GM19239 (cell line): ENCODE measurements around the gene CTIF.

ENCODE experiments used
- DNase-seq: peaks from one replicate; pipeline ENCODE4 v3.0.0; 2011; ENCODE audit warnings: low spot score; ENCODE audit not compliant: insufficient read length
- FAIRE-seq: peaks from 2 replicates; lab custom pipeline; 2011; peaks lifted over from hg19 to GRCh38; lab: Jason Lieb, UNC

CTIF gene

DNA sequence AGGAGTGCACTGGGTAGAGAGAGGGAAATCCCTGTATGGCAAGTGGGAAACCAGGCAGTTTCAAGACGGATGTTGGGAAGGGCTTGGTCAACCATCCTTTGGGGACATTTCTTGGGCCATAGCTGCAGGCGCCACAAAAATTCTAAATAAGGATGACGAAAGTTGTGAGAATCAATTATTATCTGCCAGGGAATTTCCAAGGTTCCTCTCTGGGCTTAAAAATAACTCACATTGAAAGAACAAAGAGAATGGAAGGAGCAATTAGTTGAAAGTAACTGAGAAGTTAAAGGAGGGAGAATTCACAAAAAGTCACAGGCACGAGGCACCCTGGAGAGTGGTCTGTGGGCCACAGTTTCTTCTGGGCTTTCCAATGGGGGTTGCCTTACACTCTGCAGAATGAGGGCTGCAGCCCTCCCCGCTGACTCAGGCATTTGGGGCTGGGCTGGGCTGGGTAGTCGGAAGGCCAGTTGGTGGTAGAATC lies 216.2 kb downstream of the CTIF start:
- peak; percentile 26 for FAIRE-seq
- no peak for DNase-seq

DNA sequence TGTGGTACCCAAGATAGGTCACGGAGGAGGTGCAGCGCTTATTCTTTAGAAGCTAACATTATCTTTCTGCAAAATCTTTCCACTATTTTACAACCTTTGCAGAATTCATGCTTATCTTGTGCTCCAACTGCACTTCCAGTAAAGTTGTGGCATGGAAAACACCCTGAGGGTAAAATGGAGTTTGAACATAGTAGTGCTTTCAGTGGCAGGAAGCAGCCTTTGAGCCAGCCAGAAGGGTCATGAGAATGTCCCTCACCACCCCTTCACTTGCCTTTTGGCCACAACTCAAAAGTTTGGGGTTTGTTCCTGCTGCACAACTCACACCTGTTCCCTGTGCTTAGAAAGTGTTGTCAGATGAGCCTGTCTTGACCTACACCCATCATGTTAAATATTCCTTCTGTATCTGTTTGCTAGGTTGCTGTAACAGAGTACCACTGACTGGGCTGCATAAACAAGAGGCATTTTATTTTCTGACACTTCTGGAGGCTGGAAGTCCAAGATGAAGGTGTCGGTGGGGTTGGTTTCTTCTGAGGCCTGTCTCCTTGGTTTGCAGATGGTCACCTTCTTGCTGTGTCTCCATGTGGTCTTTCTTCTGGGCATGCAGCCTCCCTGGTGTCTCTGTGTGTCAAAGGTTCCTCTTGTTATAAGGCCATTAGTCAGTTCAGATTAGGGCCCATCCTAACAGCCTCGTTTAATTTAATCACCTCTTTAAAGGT lies 217.8 kb downstream of the CTIF start:
- FAIRE-seq (no peak), DNase-seq (no peak)

DNA sequence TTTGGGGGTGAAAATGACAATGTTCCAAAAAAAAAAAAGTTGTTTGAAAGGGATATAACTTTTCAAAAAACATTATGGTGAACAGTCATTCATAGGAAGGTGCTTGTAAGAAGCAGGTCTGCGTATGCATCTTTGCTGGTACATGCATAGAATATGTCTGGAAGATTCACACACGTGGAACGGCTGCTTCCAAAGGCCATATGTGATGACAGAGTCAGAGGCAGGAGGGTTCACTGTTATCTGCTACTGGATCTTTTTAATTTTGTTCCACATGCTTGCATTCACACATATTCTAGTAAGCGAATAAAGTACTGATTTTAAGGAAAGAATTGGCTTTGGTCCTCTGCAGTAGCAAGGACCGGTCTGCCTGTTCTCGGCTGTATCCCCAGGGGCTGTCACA lies 218.5 kb downstream of the CTIF start:
- DNase-seq = no peak
- no peak for FAIRE-seq

DNA sequence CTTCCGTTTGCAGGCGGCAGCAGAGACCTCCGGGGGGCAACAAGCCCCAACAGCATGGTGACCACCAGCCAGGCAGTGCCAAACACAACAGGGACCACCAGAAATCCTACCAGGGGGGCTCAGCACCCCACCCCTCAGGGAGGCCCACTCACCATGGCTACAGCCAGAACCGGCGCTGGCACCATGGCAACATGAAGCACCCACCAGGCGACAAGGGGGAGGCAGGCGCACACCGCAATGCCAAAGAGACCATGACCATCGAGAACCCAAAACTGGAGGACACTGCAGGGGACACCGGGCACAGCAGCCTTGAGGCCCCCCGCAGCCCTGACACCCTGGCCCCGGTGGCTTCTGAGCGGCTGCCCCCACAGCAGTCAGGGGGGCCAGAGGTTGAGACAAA lies 219.1 kb downstream of the CTIF start:
- DNase-seq (no peak), FAIRE-seq (no peak)

DNA sequence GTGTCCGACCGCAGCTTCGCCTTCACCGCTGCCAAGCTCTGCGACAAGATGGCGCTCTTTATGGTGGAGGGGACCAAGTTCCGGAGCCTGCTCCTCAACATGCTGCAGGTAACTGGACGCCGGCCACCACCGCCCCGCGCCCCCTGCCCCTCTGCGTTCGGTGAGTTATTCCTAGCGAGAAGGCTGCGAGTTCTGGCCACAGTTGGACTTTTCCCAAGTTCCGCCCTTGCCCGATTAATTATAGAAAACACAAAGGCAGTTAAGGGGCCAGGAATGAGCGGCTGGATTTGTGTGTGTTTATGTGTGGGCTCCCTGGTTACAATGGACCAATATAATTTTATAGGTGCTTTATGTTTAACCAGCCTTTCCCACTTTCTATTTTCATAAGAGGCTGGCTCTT lies 222.8 kb downstream of the CTIF start:
- no peak for DNase-seq
- FAIRE-seq = no peak

DNA sequence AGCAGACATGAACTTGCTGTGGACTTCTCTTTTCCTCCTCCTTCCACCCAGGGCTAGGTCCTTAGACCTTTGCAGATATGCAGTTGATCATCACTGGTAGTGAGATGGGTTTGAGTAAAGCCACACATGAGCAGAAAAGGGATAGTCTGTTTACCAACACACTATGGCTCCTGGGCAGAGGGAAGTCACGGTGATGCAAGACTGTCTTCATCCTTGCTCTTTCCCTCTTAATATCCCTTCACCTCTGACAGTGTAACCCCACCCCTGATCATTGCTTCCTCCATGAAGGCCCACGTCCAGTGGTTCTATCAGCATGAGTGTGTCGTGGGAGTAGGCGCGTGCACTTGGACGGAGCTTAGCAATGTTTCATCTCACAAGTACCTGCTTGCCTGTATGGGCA lies 223.2 kb downstream of the CTIF start:
- FAIRE-seq = no peak

DNA sequence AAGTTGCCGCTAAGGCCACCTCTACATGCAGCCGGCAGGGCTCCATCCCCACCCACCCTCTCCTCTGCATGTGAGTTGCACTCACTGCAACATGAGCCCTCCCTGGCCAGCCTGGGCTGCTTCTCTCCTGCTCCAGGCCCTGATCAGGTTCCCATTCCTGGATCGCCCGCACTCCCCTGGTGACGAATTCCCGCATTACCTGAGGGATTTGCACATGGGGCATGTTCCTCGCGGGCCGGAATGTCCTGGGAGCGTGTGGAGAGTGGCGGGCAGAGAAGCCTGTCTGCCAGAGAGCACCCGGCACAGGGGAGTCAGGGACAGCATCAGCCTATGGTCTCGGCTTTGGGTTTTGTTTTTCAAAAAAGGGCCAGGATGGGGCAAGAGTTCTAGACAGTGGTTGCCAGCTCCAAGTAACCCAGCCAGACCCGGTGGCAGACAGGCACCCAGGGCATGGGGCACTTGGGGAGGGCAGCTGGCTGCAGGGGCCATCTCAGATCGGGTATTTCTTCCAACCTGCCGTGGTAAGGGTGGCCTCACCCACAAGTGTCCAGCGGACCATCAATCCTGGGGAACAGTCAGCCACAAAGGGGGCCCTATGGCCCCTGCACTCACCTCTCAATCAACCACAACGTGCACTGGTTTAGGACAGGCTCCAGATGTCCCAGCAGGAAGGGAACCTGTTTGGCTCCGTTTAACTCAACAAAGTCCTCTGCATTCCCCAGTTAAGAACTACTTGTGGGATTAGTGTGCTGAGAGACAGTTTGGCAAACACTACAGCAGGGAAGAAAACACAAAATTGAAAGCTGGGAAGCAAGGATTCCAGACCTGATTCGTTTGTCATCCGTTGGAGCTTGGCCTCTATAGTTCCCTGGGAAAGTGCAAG lies 224.2 kb downstream of the CTIF start:
- DNase-seq (no peak), FAIRE-seq (no peak)

More for the DNA sequence above, 223.2 kb downstream of the CTIF start:
- DNase-seq = no peak

DNA sequence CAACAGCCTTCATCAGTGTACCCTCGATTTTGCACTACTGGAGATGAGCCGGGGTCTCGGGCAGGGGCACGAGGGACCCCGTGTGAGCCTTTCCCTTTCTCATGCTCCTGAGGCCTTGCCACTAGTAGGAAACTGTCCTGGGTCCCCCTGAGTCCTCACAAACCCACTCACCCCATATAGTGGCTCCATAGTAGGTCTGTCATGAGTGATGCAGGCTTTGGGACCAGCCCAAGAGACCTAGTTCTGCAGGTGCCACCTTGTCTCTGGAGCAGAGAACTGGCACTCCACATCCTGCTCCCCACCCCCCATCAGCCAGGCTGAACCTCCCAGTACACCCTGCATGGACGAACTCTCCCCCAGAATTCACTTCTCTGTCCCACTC lies 224.9 kb downstream of the CTIF start:
- DNase-seq (no peak), FAIRE-seq (no peak)

DNA sequence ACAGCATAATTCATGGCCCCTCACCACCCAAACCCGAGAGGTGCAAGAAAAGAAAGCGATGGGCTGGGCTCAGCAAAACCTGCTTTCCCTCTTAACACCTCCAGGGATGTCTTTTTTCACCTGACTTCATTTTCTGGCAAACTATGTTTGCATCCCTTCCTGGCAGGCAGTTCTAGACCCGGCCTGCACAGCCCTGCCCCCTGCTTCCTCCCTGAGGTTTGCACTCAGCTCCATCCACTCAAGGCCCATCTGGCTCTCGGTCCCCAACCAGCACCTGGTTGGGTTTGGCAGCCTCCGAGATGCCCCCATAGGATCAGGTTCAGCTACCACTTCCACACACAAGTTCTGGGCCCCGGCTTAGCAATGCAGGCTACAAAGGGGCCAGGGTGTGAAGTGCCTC lies 226.2 kb downstream of the CTIF start:
- no peak for FAIRE-seq
- no peak for DNase-seq

DNA sequence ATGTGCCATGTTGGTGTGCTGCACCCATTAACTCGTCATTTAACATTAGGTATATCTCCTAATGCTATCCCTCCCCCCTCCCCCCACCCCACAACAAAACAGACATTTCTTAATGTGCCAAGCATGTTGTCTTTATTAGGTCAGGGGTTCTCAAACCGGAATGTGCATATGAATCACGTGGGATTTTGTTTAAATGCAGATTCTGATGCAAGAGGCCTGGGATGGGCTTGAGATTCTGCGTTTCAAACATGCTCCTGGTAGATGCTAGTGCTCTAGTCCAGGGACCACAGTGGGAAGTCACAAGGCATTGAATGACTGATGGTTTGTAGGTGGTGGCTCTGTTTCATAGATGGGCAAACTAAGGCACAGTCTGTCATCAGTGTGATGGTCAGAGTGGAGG lies 227.2 kb downstream of the CTIF start:
- no peak for FAIRE-seq

DNA sequence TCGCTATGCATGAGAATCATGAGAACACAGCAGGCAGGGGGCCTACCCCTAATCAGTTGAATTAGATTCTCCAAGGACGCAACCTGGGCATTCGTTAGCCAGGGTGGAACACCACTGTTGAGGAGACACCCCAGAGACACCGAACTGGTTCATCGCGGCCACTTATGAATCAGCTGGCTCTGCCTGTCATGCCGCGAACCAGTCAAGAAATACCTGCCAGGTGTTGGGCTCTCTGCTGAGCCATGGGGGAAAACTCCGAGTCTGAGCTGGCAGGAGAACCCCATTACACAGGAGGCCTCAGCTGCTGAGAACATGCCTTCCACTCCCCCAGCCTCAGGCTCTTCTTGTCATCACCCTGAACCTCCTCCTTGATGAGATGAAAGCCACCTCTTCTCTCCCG lies 227.7 kb downstream of the CTIF start:
- DNase-seq (no peak), FAIRE-seq (no peak)

More for the DNA sequence above, 227.2 kb downstream of the CTIF start:
- no peak for DNase-seq

DNA sequence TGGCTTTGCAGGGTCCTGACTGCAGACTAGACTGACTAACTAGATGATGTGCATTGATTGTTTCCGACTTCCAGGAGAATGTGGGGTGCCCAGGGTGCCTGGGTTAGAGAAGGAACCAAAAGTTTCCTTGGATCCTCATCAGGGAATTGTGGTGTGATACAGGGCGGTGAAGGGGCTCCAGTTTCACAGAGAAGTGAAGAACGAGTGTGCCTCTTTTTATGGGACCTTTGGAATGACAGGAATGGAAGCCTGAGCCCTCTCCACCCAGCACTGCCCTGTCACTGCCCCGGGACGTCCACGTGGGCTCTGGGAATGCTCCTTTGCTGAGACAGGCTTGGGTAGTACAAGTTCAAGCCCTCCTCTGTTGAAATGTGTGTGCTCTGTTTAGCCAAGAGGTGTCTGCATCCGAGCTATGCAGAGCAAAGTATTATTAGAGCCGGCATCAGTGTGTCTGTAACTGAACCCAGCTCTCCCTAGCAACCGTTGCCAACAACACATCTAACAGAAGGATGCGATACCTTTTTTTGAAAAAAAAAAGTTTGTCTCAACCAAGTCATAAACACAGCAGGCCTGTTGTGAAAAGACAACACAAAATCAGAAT lies 228.4 kb downstream of the CTIF start:
- FAIRE-seq = no peak

DNA sequence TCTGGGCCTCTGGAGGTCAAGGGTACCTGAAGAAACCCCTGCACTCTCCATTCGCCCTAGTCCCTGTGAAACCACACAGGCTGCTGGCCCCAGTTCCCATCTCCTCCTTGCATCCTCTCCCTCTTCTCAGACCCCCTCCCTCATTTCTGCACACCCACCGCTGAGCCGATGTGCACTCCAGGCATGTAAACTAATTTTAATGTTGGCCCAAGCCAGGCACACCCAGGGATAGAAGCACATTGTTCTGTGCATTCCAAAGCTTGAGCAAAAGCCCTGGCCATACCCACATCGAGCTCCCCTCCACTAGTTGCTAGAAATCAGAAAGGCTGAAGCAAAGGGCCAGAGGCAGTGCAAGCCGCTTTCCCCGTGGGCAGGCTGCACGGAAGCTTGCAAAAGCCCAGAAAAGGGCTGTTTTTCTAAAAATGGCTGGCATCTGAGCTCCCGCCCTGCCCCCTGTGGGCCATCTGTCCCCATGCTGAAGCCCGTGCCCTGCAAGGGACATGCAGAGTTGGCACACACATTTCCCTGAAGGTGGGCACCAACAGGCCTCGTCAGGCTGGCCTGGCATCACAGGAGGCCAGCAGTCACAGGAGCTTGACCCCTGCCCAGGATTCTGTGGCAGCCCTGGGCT lies 230.3 kb downstream of the CTIF start:
- FAIRE-seq (no peak), DNase-seq (no peak)

More for the DNA sequence above, 228.4 kb downstream of the CTIF start:
- DNase-seq = no peak

DNA sequence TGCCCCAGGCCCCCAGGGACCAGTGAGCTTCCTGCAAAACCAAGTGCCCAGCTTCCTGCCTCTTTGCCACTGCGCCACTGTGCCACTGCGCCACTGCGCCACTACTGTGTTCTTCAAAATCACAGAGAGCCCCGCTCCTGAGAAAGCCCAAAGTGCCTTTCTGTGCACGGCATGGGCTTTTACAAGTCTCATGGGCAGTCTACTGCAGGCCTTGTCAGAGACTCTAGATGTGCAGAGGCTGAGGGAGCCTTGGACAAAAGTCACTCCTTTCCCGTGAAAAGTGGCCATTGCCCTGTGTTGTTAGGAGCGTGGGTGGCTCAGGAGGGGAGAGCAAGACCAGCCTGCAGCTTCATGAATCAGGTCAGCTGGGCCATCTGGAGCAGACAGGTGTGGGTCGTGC lies 231.4 kb downstream of the CTIF start:
- FAIRE-seq (no peak), DNase-seq (no peak)

DNA sequence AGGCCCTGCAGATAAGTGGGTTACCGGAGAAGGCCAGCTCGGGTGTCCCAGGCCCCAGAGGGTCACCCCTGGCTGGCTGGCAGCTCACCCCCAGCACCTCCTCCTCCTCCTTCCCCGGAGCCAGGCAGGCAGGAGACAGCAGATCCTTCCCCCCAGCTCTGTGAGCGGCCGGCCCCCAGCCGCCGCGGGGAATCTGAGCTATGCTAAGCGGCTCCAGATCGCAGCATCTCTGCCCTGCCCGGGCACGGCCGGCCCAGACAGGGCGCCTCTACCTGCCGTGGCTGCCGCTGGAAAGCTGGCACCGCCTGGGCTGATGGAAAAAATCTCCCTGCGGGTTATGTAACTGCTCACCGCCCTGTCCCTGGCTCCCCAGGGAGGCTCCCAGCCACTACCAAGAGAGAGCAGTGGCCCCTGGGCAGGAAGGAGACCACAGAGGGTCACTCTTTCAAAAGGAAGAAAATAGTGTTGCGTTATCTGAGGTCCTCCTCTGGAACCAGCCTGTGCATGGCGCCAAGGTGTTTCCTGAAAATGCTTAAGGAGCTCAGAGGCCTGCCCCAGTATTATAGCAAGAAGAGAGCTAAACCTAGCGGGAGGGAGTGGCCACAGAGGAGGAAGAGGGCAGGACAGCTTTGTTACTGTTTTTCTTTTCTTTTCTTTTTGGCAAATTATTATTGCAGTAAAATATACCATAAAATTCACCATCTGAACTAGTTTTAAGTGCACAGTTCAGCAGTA lies 233.0 kb downstream of the CTIF start:
- no peak for FAIRE-seq

DNA sequence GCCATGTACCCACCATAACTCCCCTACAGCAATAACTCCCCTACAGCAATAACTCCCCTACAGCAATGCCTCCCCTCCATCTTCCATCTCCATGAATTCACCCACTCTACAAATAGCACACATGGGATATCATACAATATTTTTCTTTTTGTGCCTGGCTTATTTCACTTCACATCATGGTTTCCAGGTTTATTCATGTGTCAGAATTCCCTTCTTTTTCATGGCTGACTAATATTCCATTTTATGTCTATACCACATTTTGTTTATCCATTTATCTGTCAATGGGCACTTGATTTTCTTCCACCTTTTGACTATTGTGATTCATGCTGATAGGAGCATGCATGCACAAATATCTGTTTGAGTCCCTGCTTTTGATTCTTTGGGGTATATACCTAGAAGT lies 233.6 kb downstream of the CTIF start:
- FAIRE-seq (no peak), DNase-seq (no peak)

More for the DNA sequence above, 233.0 kb downstream of the CTIF start:
- DNase-seq = no peak

DNA sequence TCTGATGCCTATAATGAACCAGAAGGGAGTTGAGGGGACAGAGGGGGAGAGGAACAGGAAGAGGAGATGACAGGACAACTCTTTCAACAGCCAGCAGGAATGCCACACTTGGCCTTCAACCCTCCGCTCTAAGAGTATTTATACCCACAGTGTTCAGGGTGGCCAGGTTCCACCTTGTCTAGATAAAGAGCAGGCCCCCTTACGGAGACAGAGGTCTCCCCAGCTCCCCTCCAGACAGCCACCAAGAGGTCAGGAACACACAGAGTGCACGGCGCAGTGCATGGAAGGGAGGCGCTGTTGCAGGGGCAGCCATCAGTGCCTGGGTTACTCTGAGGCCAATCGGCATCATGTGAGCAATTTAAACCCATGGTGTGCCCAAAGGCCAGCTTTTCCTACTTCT lies 235.0 kb downstream of the CTIF start:
- no peak for FAIRE-seq

DNA sequence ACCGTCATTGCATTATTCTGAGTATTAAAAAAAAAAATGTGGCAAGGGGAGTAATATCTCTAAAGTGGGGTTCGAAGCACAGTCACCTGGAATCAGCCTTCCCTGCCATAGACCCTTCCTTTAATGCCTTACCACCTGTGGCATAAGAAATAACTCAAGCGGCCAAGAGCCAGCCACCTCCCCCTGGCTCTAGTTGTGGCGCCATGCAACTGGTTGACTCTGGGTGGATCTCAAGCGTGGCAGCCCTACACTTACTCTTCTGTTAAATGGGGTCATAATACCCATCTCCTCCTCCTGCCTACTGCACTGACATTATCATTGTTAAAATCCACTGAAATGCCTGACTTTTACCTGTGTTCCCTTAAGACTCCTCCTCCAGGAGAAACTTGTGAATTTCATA lies 236.1 kb downstream of the CTIF start:
- DNase-seq (no peak), FAIRE-seq (no peak)

More for the DNA sequence above, 235.0 kb downstream of the CTIF start:
- no peak for DNase-seq

DNA sequence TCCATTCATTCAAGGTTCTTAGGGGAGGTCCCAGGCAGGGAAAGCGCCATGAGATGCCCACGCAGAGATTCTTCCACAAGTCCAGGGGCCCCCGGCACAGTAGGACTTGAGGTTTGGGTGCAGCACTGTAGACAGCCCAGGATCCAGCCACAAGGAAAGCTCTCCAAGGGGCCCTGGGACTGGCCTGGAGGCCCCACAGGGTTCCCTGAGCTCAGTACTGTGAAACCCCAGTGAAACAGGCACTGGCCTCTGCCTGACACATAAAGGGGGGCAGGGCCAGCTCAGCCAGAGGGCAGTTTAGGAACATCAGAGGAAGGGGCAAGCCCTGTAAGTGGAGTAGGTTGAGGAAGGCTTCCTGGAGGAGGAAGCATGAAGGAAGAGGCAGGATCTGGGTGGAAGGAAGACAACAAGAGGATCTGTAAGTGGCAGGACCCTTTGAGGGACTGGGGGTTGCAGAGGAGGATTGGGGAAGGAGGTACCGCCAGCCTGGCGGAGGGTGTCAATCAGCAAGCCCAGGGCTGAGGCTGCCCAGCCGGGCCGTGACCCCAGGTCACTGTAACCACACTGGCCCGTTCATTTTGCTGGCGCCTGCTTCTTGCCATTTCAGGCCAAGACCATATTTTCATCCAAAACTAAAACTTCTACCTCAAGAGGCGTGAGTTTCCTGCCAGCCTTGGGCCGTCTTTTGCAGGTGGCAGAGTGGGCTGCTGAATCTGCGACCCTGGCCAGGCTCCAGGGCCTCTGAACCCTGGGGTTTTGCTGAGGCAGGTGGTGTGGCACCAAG lies 236.7 kb downstream of the CTIF start:
- DNase-seq = no peak
- FAIRE-seq = no peak
